ENCODE results near the gene ARHGAP25.
A peak's percentile ranks its signal among the peaks of the same experiment; 100 is the strongest.

Gene ARHGAP25, protein sequence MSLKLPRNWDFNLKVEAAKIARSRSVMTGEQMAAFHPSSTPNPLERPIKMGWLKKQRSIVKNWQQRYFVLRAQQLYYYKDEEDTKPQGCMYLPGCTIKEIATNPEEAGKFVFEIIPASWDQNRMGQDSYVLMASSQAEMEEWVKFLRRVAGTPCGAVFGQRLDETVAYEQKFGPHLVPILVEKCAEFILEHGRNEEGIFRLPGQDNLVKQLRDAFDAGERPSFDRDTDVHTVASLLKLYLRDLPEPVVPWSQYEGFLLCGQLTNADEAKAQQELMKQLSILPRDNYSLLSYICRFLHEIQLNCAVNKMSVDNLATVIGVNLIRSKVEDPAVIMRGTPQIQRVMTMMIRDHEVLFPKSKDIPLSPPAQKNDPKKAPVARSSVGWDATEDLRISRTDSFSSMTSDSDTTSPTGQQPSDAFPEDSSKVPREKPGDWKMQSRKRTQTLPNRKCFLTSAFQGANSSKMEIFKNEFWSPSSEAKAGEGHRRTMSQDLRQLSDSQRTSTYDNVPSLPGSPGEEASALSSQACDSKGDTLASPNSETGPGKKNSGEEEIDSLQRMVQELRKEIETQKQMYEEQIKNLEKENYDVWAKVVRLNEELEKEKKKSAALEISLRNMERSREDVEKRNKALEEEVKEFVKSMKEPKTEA

GRCh38 chr2:68734688-68735525 lies at the start of gene ARHGAP25:
TSS of gene ARHGAP25 (plus strand) at chr2:68734811. CDS start at chr2:68735200, 389 bp downstream.
- DNase-seq (ENCODE audit: low read depth in 2 of 2) = peak in 1 of 2 donors; percentile 51

- no peak for DNase-seq (ENCODE audit: low read depth in 2 of 2)
Measured at GRCh38 chr2:68686178-68686577, 48.4 kb upstream of the ARHGAP25 start.

DNA sequence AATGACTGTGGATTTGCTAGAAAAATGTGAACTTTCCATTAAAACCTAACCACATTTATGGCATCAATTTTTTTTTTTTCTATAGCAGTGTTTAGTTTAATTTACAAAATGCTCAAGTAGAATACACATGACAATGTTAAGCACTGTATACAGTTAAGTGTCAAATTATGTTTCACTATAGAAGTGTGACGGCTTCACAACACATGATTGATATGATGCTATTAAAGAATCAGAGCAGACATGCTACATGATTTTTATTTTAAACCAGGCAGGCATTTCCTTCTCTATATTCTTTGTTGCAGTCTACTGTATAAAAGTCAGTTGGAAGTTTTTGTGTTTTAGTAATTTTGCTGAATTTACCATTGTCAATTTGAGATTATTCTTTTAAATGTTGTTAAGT lies 47.6 kb upstream of the ARHGAP25 start:
- DNase-seq (ENCODE audit: low read depth in 2 of 2) = no peak

GRCh38 chr2:68689553-68690537 lies 44.8 kb upstream of the ARHGAP25 start:
- no peak for DNase-seq (ENCODE audit: low read depth in 2 of 2)

DNA sequence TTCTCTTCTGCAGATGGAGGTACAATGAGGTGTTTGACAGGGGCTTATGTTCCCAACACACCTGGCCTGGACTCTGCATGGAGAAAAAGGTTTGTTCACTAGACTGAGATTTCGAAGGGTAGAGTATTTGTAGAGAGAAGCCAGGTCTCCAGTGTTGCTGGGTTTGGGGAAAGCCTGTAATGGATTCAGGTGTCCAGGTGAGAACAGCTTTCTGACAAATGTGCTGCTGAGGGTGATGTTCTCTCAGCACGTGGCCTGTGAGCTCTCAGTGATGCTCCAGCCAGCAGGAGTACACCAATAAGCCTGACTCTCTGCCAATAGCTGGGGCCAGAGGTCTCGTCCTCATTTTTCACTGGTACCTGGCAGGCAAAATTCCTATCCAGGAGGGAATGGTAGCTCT lies 43.8 kb upstream of the ARHGAP25 start:
- DNase-seq (ENCODE audit: low read depth in 2 of 2) = no peak

DNA sequence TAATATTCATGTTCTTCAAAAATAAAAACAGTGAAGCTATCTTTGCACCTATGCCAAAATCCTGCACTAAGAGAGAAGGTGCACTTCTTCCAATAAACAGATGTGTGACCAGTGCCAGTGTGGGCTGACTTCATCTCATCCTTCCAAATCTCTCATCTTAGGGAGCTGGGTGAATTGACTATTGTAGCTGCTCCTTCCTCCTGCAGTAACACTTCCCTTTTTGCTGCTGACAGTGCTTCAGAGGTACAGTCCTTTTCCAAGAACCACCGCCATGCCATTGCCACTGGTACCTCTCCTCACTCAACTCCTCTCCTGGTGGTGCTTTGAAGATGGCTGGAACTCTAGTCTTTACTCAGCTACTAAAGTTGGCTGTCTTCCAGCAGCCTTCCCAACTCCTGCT lies 42.1 kb upstream of the ARHGAP25 start:
- no peak for DNase-seq (ENCODE audit: low read depth in 2 of 2)

DNA sequence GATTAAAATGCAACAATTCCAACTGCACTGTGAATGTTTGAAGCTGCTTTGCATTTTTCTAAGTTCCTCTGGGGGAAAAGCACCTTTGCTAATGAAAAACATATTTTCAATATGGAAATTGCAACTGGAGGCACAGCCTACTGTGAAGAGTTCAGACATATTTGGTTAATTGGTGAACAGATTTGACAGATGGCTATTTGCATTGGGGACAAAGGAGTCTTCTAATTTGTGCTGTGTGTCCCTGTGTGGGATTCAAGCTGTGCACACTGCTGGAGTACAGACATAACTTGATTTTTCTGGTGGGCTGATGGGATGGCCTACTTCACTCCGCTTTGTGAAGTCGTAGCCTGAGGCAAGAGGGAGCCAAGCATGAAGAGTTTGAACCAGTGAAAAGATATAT lies 40.7 kb upstream of the ARHGAP25 start:
- no peak for DNase-seq (ENCODE audit: low read depth in 2 of 2)

- no peak for DNase-seq (ENCODE audit: low read depth in 2 of 2)
Measured at GRCh38 chr2:68695971-68696370, 38.6 kb upstream of the ARHGAP25 start.

DNA sequence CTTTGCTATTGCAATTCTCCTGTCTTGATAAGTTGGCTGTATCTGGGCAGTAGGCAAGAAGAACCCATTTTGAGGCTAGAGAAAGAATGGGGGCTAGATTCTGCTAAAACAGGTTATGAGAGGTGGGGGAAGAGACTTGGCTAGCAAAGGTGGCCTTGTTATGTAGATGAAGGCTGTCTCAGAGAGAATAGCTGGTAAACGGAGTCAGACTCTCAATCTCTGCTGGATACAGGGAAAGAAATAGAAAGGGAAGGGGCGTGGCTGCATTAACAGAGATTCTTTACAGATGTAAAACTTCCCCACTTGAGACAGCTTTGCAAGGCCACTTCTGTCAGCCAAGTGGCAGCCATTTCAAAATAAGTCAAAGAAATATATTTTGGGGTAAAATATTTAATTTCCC lies 38.1 kb upstream of the ARHGAP25 start:
- no peak for DNase-seq (ENCODE audit: low read depth in 2 of 2)

DNA sequence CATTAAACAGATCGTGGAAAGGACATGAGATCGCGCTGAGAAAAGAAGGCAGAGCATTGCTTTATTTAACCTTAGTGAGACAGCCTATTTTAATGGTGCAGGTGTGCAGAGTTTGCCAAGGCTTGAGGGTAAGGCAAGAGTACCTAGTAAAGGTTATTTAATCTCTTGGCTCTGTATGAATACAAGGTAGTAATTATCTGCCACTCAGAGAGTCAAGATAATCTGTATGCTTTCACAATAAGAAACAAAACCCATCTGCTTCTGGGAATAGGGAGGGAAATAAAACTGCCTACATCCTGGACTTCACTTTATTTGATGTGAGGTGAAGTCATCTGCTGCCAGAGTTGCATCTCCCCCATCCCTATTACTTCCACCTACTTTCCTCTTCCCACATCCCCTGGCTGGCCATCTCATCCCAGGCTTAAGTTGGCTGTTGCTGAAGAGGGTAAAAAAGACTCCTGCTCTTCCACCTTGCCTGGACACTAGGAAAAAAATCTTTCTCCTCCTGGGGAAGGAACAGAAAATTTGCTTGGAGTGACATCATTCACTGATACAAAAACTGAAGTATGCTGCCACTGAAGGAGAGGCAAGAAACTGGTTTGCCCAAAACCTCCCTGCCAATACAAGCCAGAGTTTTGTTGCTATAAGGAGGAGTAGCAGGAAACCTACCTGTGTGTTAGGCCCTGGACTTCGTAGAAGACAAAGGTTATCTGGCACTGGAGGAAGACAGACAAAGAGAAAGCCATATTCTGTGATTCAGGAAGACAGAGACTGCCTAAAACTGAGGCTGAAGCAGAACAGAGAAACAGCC lies 35.8 kb upstream of the ARHGAP25 start:
- no peak for DNase-seq (ENCODE audit: low read depth in 2 of 2)

DNA sequence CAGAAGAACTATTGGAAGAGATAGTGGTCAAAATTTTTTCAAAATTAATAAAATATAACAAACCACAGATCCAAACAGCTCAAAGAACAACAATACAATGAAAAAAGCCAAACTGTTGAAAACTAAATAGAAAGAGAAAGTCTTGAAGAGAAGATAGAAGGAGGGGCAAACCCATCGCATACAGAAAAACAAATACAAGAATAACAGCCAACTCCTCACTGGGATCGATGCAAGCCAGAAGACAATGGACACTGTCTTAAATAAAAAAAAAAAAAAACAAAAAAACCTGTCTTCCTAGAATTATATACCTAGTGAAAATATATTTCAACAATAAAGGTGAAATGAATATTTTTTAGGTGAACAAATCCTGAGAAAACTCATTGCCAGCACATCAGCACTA lies 34.1 kb upstream of the ARHGAP25 start:
- no peak for DNase-seq (ENCODE audit: low read depth in 2 of 2)

DNA sequence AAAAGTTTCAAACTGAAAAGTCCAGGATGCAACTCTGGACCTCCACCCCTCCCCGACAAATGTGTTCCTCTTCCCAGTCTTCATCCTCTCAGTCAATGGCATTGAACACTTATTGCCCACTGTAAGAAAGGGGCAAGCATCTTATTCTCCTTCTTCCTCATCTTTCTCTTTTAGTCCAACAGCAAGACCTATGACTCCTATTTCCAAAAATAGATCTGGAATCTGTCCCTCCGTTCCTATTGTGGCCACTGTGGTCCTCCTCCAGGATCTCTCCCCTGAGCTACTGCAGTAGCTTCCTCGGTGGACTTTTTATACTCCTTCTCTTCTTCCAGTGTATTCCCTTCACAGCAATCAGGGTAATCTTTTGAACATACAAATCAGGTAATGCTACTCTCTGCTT lies 28.0 kb upstream of the ARHGAP25 start:
- DNase-seq (ENCODE audit: low read depth in 2 of 2) = no peak

- no peak for DNase-seq (ENCODE audit: low read depth in 2 of 2)
Measured at GRCh38 chr2:68708629-68709028, 26.0 kb upstream of the ARHGAP25 start.

- no peak for DNase-seq (ENCODE audit: low read depth in 2 of 2)
Measured at GRCh38 chr2:68709421-68709911, 25.1 kb upstream of the ARHGAP25 start.

DNA sequence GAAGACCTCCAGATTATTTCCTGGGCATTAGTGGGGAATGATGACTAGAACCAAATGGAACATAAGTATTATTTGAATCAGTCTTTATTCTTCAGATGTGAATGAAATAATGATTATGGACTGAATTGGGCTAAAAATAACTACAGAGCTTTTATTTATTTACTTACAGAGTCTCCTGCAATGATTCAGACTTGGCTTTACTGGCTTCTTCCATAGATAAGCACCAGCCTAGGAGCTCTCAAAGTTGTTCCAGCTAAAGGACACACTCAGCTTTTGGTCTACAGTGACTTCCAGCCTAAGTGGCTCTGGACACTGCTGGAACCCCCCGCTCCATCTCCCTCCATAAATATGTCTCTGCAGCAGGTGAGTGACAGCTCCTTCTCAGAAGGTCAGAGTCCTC lies 24.3 kb upstream of the ARHGAP25 start:
- no peak for DNase-seq (ENCODE audit: low read depth in 2 of 2)

DNA sequence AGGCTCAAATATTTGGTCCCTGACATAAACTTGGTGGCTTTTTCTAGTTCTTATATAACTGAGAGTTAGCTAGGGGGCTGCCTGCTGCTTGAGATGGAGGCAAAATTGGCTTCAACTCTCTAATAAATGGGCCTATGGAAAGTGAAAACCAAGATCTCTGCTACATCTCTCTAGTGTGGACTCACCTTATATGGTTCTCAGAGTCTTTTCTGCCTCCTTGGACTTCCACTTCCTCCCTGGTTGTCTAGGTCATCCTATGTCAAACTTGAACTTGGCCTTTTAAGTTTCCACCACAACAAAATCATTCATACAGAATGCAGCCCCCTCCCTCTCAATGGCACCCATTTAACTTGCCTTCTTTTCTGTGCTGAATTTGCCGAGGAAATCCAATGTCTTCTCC lies 23.9 kb upstream of the ARHGAP25 start:
- DNase-seq (ENCODE audit: low read depth in 2 of 2) = no peak

DNA sequence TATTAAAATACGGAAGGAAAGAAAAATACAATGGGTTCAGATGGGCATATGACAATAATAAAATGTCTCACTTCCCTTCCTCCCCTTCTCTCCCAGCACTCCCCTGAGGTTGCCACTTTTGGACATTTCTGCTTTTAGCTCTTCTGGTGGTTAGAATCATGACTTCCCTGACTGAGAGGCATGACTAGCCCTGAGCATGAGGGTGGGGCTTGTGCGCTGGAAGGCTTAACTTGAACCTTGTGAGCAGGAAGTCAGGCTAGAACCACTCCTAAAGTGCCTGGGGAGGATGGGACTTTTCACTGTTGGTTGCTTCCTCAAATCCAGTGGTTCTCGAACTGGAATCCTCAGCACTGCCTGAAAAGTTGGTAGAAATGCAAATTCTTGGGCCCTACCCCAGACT lies 19.7 kb upstream of the ARHGAP25 start:
- DNase-seq (ENCODE audit: low read depth in 2 of 2) = no peak

DNA sequence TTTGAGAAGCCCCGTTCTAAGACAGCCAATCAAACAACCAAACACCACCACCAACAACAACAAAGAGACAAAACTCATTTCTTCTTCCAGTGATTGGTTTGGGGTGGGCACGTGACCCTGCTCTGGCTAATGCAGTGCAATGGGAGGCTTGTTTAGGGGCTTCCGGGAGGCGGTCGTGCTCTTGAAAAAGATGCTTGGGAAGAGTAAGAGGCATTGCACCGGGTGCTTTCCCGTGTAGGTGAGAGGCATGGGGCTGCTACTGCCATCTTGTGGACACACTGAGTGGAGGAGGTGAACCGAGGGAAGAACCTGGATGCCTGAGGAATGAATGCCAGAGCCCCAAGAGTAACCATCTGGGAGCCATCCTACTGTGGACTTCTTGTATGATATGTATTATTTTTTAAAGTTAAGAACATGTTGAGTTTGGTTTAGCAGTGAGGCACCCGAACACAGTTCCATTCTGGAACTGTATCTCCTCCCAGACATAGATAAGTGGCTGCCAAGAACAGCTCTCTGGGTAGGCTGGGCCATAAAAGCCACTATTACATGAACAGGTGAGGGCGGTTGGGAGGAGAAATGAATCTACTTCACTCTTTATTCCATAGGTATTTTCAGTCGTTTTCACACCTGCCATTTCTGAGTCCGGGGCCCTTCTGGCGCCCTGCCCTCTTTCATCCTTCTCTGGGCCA lies 19.1 kb upstream of the ARHGAP25 start:
- no peak for DNase-seq (ENCODE audit: low read depth in 2 of 2)

DNA sequence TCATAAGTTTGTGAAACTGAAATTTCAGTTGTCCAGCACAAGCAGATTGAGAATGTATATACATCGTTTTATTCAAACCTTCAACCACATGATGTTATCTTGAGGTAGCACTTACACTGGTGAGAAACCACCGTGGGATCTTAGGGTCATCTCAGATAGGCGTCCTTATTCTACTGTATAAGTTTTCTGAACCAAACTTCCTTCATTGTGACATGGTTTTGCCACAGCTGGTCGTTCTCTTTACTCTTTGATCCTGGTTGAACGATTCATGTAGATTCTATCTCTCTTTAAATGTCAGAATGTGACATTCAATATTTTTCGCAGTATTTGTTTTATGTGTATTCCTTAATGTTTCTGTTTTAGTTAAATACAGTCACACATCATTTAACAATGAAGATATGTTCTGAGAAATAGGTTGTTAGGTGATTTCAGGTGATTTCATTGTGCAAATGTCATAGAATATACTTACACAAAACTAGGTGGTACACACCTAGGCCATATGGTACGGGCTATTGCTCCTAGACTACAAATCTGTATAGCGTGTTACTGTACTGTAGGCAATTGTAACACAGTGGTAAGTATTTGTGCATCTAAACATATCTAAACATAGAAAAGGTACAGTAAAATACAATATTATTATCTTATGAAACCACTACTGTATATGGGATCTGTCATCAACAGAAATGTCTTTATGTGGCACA lies 17.9 kb upstream of the ARHGAP25 start:
- DNase-seq (ENCODE audit: low read depth in 2 of 2) = no peak

All from stimulated activated CD8-positive, alpha-beta memory T cell treated with anti-CD3 and anti-CD28 coated beads, Interleukin-7, amount 100 ng/mL, for 4 hours (primary cell).